Measurements from ENCODE around the gene CORT. TPM values are rescaled to one million over a fixed set of nuclear protein-coding genes. Genes with fewer than 3 reads are reported as not detected.
"Not testable (repeated sequence)": the region's sequence is repeated elsewhere in the genome, so short reads cannot be mapped to it uniquely, and the experiment has no call there.

CORT gene
- total RNA-seq, 2 donors from 2014 or later = not detected

DNA sequence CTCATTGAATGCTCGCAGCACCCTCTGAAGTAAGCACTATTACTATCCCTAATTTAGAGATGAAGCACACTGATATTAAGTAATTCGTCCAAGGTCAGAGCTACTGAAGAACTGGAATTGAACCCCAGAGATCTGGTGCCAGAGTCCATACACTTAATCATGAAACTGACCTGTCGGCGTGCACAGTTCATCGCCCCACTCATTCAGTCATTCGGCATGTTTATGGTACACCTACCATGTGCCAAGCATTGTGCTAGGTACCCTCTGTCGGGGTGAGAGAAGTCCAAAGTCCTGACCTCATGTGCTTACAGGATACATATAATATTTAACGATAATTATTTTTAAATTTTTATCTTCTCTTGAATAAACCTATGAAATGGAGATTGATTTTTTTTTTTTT is 25.2 kb upstream of the CORT start:
- ATAC-seq (no peak), DNase-seq (no peak)
- intact Hi-C loops (cut with DNase I) = loop anchor here (10.0 kb wide), 1 partner anchor 550 kb away; no protein-coding TSS in a partner anchor
- no peaks in the 10 kb centered on the region for H3K9me3 ChIP-seq
- H3K4me1 ChIP-seq = peaks cover 4% of the 10 kb centered on the region
- 58 to 82% methylated on average over 8 of the region's 8 CpGs for whole genome bisulfite sequencing, 2 donors
- H3K27me3 ChIP-seq = no peaks in the 10 kb centered on the region
- H3K4me3 ChIP-seq = no peak overlapping the region
- TF ChIP-seq POLR2A (IDR thresholded peaks at IDR 0.05) = no peak
- no peak overlapping the region for H3K27ac ChIP-seq
- peaks cover 0 to 6% of the 10 kb centered on the region in 2 donors for H3K36me3 ChIP-seq (replicated peaks in 1 of 2; ENCODE audit: insufficient read depth in 1 of 2, low read depth in 2 of 2)

DNA sequence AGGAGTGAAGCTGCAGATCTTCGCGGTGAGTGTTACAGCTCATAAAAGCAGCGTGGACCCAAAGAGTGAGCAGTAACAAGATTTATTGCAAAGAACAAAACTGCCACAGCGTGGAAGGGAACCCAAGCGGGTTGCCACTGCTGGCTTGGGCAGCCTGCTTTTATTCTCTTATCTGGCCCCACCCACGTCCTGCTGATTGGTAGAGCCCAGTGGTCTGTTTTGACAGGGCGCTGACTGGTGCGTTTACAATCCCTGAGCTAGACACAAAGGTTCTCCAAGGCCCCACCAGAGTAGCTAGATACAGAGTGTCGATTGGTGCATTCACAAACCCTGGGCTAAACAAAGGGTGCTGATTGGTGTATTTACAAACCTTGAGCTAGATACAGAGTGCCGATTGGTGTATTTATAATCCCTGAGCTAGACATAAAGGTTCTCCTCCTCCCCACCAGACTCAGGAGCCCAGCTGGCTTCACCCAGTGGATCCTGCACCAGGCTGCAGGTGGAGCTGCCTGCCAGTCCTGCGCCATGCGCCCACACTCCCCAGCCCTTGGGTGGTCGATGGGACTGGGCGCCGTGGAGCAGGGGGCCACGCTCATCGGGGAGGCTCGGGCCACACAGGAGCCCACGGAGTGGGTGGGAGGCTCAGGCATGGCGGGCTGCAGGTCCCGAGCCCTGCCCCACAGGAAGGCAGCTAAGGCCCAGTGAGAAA is 23.9 kb upstream of the CORT start:
- intact Hi-C loops (cut with DNase I) = loop anchor here (10.0 kb wide), 1 partner anchor 551 kb away; no protein-coding TSS in a partner anchor
- WGBS, 2 donors = 72 to 75% methylated on average over 8 to 15 of the region's 21 CpGs

DNA sequence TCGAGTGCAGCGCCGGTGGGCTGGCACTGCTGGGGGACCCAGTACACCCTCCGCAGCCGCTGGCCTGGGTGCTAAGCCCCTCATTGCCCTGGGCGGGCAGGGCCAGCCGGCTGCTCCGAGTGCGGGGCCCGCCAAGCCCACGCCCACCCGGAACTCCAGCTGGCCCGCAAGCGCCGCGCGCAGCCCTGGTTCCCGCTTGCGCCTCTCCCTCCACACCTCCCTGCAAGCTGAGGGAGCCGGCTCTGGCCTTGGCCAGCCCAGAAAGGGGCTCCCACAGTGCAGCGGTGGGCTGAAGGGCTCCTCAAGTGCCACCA is 23.3 kb upstream of the CORT start:
- H3K9me3 ChIP-seq; H3K27me3 ChIP-seq; H3K27ac ChIP-seq; H3K36me3 ChIP-seq (replicated peaks in 1 of 2; ENCODE audit: insufficient read depth in 1 of 2, low read depth in 2 of 2); ATAC-seq; DNase-seq; H3K4me3 ChIP-seq: not testable (repeated sequence)
- 89% methylated on average over 14 of the region's 21 CpGs; no CpG with 5 or more reads in 1 of the 2 donors for WGBS, 2 donors
- H3K4me1 ChIP-seq = peaks cover 13% of the 10 kb centered on the region
- intact Hi-C loops (cut with DNase I) = loop anchor here (10.0 kb wide), 1 partner anchor 552 kb away; no protein-coding TSS in a partner anchor

More for the DNA sequence above, 23.9 kb upstream of the CORT start:
- not testable (repeated sequence) for H3K27me3 ChIP-seq; H3K27ac ChIP-seq; ATAC-seq; H3K9me3 ChIP-seq; H3K4me3 ChIP-seq; H3K4me1 ChIP-seq; H3K36me3 ChIP-seq (replicated peaks in 1 of 2; ENCODE audit: insufficient read depth in 1 of 2, low read depth in 2 of 2); DNase-seq

DNA sequence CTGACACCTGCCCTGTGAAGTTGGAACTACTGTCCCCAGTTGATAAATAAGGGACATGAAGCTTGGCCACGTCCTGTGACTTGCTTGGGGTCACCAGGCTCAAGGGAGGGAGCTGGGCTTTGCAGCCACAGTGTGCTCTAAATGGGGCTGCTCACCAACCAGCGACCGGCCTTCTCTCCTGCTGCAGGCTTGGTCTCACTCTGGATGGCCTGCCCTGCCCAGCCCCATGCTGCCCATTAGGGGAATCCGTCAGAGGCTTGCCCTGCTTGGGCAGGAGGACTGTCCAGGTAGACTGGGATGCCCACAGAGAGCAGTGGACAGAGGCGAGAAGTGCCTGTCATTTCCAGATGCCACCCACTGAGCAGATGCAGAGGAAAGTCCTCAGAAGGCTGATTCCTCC is 20.8 kb upstream of the CORT start:
- TF ChIP-seq, protein P1, sequence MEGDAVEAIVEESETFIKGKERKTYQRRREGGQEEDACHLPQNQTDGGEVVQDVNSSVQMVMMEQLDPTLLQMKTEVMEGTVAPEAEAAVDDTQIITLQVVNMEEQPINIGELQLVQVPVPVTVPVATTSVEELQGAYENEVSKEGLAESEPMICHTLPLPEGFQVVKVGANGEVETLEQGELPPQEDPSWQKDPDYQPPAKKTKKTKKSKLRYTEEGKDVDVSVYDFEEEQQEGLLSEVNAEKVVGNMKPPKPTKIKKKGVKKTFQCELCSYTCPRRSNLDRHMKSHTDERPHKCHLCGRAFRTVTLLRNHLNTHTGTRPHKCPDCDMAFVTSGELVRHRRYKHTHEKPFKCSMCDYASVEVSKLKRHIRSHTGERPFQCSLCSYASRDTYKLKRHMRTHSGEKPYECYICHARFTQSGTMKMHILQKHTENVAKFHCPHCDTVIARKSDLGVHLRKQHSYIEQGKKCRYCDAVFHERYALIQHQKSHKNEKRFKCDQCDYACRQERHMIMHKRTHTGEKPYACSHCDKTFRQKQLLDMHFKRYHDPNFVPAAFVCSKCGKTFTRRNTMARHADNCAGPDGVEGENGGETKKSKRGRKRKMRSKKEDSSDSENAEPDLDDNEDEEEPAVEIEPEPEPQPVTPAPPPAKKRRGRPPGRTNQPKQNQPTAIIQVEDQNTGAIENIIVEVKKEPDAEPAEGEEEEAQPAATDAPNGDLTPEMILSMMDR (IDR thresholded peaks at IDR 0.05) = no peak
- no peak for TF ChIP-seq POLR2A (IDR thresholded peaks at IDR 0.05)
- 46 to 59% methylated on average over 3 to 5 of the region's 5 CpGs for WGBS, 2 donors
- no peaks in the 10 kb centered on the region for H3K36me3 ChIP-seq (replicated peaks in 1 of 2; ENCODE audit: insufficient read depth in 1 of 2, low read depth in 2 of 2)
- ATAC-seq (no peak), DNase-seq (no peak)
- intact Hi-C loops (cut with DNase I) = loop anchor here (10.0 kb wide), 1 partner anchor 554 kb away; no protein-coding TSS in a partner anchor
- no peaks in the 10 kb centered on the region for H3K9me3 ChIP-seq
- peaks cover 24% of the 10 kb centered on the region for H3K4me1 ChIP-seq
- H3K4me3 ChIP-seq = no peak overlapping the region
- no peaks in the 10 kb centered on the region for H3K27me3 ChIP-seq
- H3K27ac ChIP-seq = no peak overlapping the region

DNA sequence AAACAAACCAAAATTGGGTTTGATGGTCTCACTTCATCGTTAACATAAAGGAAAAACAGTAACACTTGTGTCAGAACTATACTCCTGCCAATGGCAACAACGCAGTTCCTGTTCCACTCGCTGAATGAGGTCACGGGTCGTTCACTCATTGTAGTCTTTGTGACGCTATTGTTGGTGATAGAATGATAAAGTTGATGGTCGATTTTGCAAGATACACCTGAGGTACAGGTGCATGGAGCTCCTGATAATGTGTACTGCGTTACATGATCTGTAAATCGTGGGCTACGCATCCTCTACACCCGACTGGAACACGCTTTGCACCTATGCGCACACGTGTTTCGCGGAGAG is 20.0 kb upstream of the CORT start:
- Histone ChIP-seq H3K4me1 (peaks cover 24% of the 10 kb centered on the region), H3K36me3 (replicated peaks in 1 of 2; ENCODE audit: insufficient read depth in 1 of 2, low read depth in 2 of 2) (no peaks in the 10 kb centered on the region), H3K9me3 (no peaks in the 10 kb centered on the region), H3K27ac (peak overlapping the region in 3 of 4 donors; percentile 23 to 74 (median 61)), H3K4me3 (peak overlapping the region in 1 of 2 donors; percentile 18), H3K27me3 (no peaks in the 10 kb centered on the region)
- WGBS, 2 donors = 4 to 12% methylated on average over 11 to 16 of the region's 16 CpGs
- intact Hi-C loops (cut with DNase I) = loop anchor here (10.0 kb wide), 1 partner anchor 555 kb away; no protein-coding TSS in a partner anchor
- peak in 2 of 4 donors; percentile 7 to 25 for DNase-seq
- no peak for TF ChIP-seq POLR2A (IDR thresholded peaks at IDR 0.05)
- TF ChIP-seq, protein P1 (IDR thresholded peaks at IDR 0.05) = no peak
- no peak for ATAC-seq

DNA sequence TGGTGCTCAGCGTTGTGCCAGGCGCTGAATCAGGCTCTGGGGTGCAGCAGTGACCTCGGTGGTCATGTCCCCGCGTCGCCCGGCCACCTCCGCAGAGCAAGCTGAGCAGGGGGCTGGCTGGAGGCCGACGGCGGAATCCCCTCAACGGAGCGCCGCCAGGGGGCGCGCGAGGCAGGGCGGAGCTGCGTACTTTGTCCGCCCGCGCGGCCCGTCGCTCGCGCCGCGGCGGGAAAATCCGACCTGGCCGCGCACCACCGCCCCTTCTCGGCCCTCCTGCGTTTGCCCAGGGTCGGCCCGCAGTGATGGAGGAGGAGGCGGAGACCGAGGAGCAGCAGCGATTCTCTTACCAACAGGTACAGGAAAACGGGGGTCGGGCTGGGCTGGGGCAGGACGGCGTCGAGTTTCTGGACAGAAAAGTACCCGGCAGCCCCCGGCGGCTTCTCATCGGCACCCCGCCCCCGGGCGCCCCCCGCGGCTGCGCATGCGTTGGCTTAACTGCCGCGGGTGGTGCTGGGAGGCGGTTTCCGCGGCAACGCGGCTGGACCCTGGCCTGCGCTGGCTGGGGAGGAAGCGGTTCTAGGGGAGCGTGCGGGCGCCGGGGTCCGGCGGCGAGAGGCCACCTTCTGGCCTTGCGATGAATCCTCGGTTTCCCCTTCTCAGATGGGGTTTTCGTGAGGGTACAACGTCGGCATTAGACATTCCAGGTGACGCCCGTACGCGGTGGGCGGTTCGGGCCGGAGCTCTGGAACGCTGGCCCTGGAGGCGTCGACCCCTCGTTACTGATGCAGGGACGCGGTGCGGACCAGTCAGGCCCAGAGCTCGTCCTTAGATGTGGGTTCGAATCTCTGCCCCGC is 19.4 kb upstream of the CORT start, which contains the start of gene CENPS:
TSS of gene CENPS (plus strand) at position 218 of the 854 bp plus-strand sequence. CDS start at position 303, 85 bp downstream.
- Histone ChIP-seq H3K27ac (peak within 1 kb of the TSS; percentile 23 to 74 (median 46)), H3K4me1 (peaks cover 24% of the 10 kb centered on the region), H3K9me3 (no peaks in the 10 kb centered on the region), H3K4me3 (peak within 1 kb of the TSS; percentile 18 to 96), H3K36me3 (replicated peaks in 1 of 2; ENCODE audit: insufficient read depth in 1 of 2, low read depth in 2 of 2) (no peaks in the 10 kb centered on the region), H3K27me3 (no peaks in the 10 kb centered on the region)
- TF ChIP-seq, protein P1 (IDR thresholded peaks at IDR 0.05) = peak; percentile 93 to 99 (median 95)
- TF ChIP-seq POLR2A (IDR thresholded peaks at IDR 0.05) = peak in 2 of 3 donors; percentile 54 to 63
- intact Hi-C loops (cut with DNase I) = no loop called here
- peak; percentile 90 to 94 (median 92) for DNase-seq
- WGBS, 2 donors = 0 to 1% methylated on average over 21 to 94 of the region's 95 CpGs
- peak; percentile 94 for ATAC-seq
